ENCODE measurements around the gene SKI.
"Not testable (repeated sequence)": the region's sequence is repeated elsewhere in the genome, so short reads cannot be mapped to it uniquely, and the experiment has no call there.

SKI gene

DNA sequence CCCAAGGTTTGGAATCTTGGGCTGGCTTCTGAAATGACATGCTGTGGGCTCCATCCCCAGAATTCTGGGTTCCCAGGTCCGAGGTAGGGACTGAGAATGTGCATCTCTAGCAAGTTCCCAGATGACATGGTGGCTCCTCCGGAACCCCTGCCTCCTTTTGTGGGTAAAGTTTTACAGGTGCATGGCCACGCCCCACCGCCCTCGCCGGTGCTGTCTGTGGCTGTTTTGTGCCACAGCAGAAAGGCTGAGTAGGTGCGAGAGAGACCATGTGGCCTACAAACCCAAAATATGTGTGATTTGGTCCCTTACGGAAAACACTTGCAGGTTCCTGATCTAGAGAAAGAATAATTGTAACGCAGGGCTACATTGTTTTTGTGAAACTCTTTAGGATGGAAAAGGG is 30.9 kb downstream of the SKI start:
- H3K9me3 Mint-ChIP-seq, result no peaks in the 10 kb centered on the region
- peaks cover 4 to 13% of the 10 kb centered on the region in 2 donors for H3K36me3 Mint-ChIP-seq
- peaks cover 35 to 42% of the 10 kb centered on the region in 2 donors for H3K4me1 Mint-ChIP-seq
- ATAC-seq (replicated peaks) (peak; percentile 46 to 52), DNase-seq (no peak)
- no peaks in the 10 kb centered on the region for H3K27me3 Mint-ChIP-seq
- H3K27ac Mint-ChIP-seq, result peak overlapping the region; percentile 37
- H3K4me3 Mint-ChIP-seq, result peak overlapping the region; percentile 13 to 43

GRCh38 chr1:2259668-2260402 is 31.7 kb downstream of the SKI start:
- no peak for ATAC-seq (replicated peaks)
- Mint-ChIP-seq H3K36me3 (peaks cover 6 to 8% of the 10 kb centered on the region in 2 donors), H3K4me3 (no peak overlapping the region), H3K27me3 (no peaks in the 10 kb centered on the region), H3K9me3 (no peaks in the 10 kb centered on the region), H3K27ac (peak overlapping the region; percentile 44), H3K4me1 (peaks cover 34 to 45% of the 10 kb centered on the region in 2 donors)
- no peak for DNase-seq

DNA sequence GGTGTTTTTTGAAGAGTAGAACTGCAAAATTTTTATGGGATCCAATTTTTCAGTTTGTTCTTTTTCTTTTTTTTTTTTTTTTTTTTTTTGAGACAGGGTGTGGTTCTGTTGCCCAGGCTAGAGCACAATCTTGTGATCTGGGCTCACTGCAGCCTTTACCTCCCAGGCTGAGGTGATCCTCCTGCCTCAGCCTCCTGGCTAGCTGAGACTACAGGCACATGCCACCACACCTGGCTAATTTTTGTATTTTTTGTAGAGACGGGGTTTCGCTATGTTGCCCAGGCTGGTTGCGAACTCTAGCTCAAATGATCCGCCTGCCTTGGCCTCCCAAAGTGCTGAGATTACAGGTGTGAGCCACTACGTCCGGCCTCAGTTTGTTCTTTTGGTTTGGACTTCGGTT is 32.4 kb downstream of the SKI start:
- not testable (repeated sequence) for H3K9me3 Mint-ChIP-seq; H3K27me3 Mint-ChIP-seq; H3K4me3 Mint-ChIP-seq; DNase-seq; H3K27ac Mint-ChIP-seq; ATAC-seq (replicated peaks)
- H3K36me3 Mint-ChIP-seq, result peaks cover 6 to 13% of the 10 kb centered on the region in 2 donors
- peaks cover 40 to 51% of the 10 kb centered on the region in 2 donors for H3K4me1 Mint-ChIP-seq

GRCh38 chr1:2260917-2261316 is 32.8 kb downstream of the SKI start:
- H3K4me1 Mint-ChIP-seq, result peaks cover 40 to 51% of the 10 kb centered on the region in 2 donors

DNA sequence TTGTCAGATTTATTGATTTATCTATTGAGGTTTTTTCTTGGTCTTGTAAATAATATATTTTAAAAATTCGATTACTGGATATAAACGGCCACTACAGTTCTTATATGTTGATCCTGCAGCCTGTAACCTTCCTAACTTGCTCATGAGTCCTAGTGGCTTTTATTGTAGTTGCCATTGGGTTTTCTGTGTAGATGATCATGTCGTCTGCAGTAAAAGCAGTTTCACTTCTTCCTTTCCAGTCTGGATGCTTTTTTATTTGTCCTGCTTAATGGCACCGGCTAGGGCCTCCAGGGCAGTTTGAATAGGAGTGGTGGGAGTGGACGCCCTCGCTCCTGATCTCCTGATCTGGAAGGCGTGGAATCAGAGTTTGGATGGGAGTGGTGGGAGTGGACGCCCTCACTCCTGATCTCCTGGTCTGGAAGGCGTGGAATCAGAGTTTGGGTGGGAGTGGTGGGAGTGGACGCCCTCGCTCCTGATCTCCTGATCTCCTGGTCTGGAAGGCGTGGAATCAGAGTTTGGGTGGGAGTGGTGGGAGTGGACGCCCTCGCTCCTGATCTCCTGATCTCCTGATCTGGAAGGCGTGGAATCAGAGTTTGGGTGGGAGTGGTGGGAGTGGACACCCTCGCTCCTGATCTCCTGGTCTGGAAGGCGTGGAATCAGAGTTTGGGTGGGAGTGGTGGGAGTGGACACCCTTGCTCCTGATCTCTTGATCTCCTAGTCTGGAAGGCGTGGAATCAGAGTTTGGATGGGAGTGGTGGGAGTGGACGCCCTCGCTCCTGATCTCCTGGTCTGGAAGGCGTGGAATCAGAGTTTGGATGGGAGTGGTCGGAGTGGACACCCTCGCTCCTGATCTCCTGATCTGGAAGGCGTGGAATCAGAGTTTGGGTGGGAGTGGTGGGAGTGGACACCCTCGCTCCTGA is 33.6 kb downstream of the SKI start:
- not testable (repeated sequence) for H3K27me3 Mint-ChIP-seq, DNase-seq, H3K27ac Mint-ChIP-seq, H3K4me3 Mint-ChIP-seq, H3K9me3 Mint-ChIP-seq
- peak; percentile 44 to 56 for ATAC-seq (replicated peaks)
- peaks cover 47 to 59% of the 10 kb centered on the region in 2 donors for H3K4me1 Mint-ChIP-seq
- H3K36me3 Mint-ChIP-seq, result peaks cover 6 to 18% of the 10 kb centered on the region in 2 donors

More at GRCh38 chr1:2260917-2261316, 32.8 kb downstream of the SKI start:
- Mint-ChIP-seq H3K9me3 (no peaks in the 10 kb centered on the region), H3K27ac (no peak overlapping the region), H3K27me3 (no peaks in the 10 kb centered on the region), H3K4me3 (no peak overlapping the region), H3K36me3 (peaks cover 6 to 13% of the 10 kb centered on the region in 2 donors)
- ATAC-seq (replicated peaks) (no peak), DNase-seq (no peak)

DNA sequence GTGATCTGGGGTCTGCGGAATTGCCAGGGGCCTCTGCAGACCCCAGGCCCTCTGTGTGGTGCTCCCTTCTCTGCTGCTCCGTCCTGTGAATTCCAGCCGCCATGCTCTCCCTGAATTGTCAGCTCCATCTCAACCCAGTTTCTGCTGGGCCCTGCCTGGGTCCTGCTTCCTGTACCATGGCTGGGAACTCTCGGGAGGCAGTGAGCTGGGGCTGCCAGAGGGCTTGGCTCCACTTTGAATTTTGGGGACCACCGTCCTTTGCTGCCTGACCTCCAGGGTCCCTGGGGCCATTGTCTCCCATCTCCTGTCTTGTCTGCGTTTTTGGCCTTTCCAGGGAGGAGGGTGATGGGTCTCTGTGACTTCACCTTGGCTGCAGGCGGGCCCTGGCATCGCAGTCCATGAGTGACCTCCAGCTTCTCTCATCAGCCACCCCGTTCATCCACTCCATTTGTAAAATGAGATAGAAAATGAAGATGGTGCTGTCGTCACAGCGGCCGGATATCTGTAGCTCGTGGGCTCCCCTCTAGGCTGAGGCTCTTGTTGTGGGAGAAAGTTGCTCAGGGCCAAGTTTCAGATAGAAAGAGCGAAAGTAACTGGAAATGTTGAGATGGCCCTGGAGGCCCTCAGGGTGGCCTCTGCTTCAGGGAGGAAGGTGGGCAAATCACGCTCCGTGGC is 38.3 kb downstream of the SKI start:
- no peaks in the 10 kb centered on the region for H3K27me3 Mint-ChIP-seq
- no peak for DNase-seq
- no peaks in the 10 kb centered on the region for H3K9me3 Mint-ChIP-seq
- H3K27ac Mint-ChIP-seq, result peak overlapping the region; percentile 75
- H3K4me3 Mint-ChIP-seq, result no peak overlapping the region
- H3K4me1 Mint-ChIP-seq, result peaks cover 33 to 34% of the 10 kb centered on the region in 2 donors
- ATAC-seq (replicated peaks), result no peak
- H3K36me3 Mint-ChIP-seq, result peaks cover 0 to 17% of the 10 kb centered on the region in 2 donors

DNA sequence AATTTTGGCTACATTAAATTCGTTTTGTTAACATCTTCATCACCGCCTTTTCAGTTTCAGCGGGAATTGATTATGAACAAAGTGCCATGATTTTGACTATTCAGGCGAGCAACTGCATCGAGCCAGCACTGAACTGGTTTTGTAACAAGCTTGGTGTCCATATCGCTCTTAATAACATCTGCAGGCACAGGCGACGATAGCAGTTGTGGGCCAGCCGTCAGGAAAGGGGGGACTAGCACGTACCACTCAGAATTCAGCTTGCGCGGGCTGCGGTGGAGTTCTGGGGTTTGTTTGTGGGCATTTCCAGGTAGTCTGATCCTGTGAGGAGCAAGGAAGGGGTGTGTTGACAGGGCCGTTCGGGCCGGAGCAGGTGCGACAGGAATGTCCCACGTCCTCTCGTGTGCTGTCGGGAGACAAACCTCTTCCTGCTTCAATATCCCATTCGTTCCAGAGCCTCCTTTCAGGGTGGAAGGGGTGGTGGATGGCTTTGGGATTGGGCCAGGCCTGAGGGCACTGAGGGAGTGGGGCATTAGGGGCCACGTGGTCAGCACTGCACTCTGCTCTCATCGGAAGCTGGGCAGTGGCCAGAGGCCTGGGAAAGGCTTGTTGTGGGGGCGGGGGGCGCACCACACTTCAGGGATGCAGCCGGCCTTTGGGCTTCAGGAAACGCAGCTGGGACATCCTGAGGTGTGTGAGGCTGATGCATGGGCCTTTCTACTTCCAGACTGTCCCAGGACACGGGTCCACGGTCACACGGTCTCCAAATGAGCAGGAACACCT is 39.1 kb downstream of the SKI start:
- no peaks in the 10 kb centered on the region for H3K9me3 Mint-ChIP-seq
- peaks cover 30 to 34% of the 10 kb centered on the region in 2 donors for H3K4me1 Mint-ChIP-seq
- DNase-seq (no peak), ATAC-seq (replicated peaks) (no peak)
- no peaks in the 10 kb centered on the region for H3K27me3 Mint-ChIP-seq
- peaks cover 0 to 17% of the 10 kb centered on the region in 2 donors for H3K36me3 Mint-ChIP-seq
- no peak overlapping the region for H3K4me3 Mint-ChIP-seq
- no peak overlapping the region for H3K27ac Mint-ChIP-seq

DNA sequence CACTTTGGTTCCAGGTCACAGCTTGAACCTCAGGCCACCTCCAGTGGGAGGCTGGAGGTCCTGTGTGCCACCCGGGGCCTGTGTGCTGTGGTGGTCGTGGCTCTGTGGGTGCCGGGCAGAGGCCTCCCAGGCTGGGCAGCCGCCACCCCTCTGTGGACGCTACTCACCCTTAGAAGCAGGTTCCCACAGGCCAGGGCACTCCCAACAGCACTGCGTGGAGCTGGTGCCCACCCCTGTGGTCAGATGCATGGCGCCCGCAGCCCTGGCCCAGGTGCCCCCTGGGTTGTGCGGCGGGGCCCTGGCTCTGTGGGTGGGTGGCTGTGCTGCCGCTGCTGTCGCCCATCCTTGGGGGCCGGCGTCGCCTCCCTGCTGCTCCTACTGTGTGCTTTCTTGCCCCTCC is 39.7 kb downstream of the SKI start:
- no peak overlapping the region for H3K27ac Mint-ChIP-seq
- no peaks in the 10 kb centered on the region for H3K9me3 Mint-ChIP-seq
- H3K27me3 Mint-ChIP-seq, result no peaks in the 10 kb centered on the region
- no peak for ATAC-seq (replicated peaks)
- H3K4me1 Mint-ChIP-seq, result peaks cover 28 to 36% of the 10 kb centered on the region in 2 donors
- no peak overlapping the region for H3K4me3 Mint-ChIP-seq
- no peak for DNase-seq
- H3K36me3 Mint-ChIP-seq, result peaks cover 0 to 17% of the 10 kb centered on the region in 2 donors

- ATAC-seq (replicated peaks) (no peak), DNase-seq (no peak)
- peak overlapping the region; percentile 83 for H3K27ac Mint-ChIP-seq
- no peaks in the 10 kb centered on the region for H3K27me3 Mint-ChIP-seq
- H3K4me1 Mint-ChIP-seq, result peaks cover 33 to 42% of the 10 kb centered on the region in 2 donors
- H3K9me3 Mint-ChIP-seq, result no peaks in the 10 kb centered on the region
- peaks cover 0 to 22% of the 10 kb centered on the region in 2 donors for H3K36me3 Mint-ChIP-seq
- no peak overlapping the region for H3K4me3 Mint-ChIP-seq
These were observed 40.4 kb downstream of the SKI start for GRCh38 chr1:2268285-2269056.

DNA sequence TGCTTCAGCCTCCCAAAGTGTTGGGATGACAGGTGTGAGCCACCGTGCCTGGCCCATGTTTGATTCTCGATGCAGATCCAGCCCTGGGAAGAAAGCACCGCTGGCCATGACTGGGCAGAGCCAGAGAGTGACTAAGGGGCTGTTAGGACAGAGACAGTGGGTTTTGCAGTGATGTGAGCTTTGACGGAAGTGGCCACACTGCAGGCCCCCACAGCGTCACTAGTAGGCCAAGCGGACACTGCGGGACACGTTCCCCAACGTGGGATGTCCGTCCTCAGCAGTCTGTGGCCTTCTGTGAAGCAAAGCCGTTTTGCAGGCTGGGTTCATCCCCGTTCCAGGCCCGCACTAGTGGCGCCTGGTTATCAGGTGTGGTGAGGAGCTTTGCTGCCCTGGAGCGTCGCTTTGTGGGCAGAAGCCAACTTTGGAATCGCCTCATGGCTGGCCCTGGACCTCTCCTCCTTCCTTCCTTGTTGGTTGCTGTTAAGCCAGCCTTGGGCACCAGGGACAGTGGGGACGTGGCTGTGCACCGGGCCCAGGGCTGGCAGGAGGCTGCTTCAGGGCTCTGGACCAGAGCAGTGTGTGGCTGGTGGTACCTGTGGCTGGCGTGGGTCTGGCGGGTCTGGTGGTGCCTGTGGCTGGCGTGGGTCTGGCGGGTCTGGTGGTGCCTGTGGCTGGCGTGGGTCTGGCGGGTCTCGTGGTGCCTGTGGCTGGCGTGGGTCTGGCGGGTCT is 41.2 kb downstream of the SKI start:
- DNase-seq, result no peak
- Mint-ChIP-seq H3K4me1 (peaks cover 37 to 49% of the 10 kb centered on the region in 2 donors), H3K27me3 (no peaks in the 10 kb centered on the region), H3K9me3 (no peaks in the 10 kb centered on the region), H3K36me3 (peaks cover 0 to 23% of the 10 kb centered on the region in 2 donors), H3K27ac (peak overlapping the region; percentile 83), H3K4me3 (no peak overlapping the region)
- ATAC-seq (replicated peaks), result no peak

GRCh38 chr1:2269922-2270259 is 41.8 kb downstream of the SKI start:
- H3K4me1 Mint-ChIP-seq, result peaks cover 35 to 51% of the 10 kb centered on the region in 2 donors
- no peak overlapping the region for H3K27ac Mint-ChIP-seq
- H3K27me3 Mint-ChIP-seq, result no peaks in the 10 kb centered on the region
- peaks cover 0 to 19% of the 10 kb centered on the region in 2 donors for H3K36me3 Mint-ChIP-seq
- H3K9me3 Mint-ChIP-seq, result no peaks in the 10 kb centered on the region
- no peak for DNase-seq
- no peak overlapping the region for H3K4me3 Mint-ChIP-seq
- no peak for ATAC-seq (replicated peaks)

DNA sequence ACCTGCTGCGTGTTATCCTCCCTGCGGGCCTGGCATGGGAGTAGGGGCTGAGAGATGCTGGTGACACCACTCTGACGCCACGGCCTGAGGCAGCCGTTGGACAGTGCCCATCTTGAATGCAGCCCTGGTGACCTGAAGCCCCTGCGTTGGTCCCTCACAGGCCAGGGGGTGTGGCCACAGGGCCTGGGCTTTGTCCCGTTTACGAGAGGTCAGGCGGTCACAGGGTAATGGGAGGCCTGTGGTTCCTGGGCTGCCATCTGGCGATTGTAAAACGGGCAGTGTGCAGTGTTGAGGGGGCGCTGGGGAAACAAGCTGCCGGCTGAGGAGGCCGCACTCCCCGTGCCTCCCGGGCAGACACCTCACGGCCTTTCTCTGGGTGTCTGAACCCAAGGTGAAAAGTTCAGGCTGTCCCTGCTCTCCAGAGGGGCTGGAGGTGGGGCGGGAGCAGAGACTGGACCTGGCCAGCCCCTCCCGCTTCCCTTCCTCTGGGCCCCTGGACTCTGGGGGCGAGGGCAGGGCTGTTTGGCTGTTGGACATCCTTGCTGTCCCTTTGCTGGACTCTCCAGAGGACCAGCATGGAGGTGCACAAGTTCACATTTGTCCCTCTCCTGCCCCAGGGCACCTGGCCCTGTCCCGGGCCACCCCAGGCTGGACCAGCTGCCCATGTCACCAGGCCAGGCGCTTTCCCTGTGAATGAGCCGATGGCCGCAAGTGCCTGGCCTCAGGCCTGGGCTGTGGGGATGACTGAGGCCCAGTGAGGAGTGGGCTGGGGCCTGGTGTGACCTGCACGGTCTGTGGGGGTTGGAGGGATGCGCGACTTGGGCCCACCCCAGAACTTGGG is 42.4 kb downstream of the SKI start:
- H3K27me3 Mint-ChIP-seq, result no peaks in the 10 kb centered on the region
- peaks cover 33 to 51% of the 10 kb centered on the region in 2 donors for H3K4me1 Mint-ChIP-seq
- ATAC-seq (replicated peaks) (no peak), DNase-seq (no peak)
- H3K27ac Mint-ChIP-seq, result no peak overlapping the region
- H3K4me3 Mint-ChIP-seq, result no peak overlapping the region
- H3K9me3 Mint-ChIP-seq, result no peaks in the 10 kb centered on the region
- peaks cover 3 to 14% of the 10 kb centered on the region in 2 donors for H3K36me3 Mint-ChIP-seq
